GM12878 (cell line): Measurements from ENCODE around the gene FNDC4.

Experiments
- BMI1 ChIP-seq: fragments of 450-650 bp; IDR thresholded peaks from 2 replicates; pipeline ENCODE4 v1.6.1; 2016; ENCODE audit warnings: mild to moderate bottlenecking, moderate library complexity, borderline replicate concordance
- CEBPB ChIP-seq, 2 experiments: fragments of 150-350 bp in 1 of 2; IDR thresholded peaks; 2 replicates each; pipeline ENCODE4 v1.6.1; 2012 to 2014; ENCODE audit warnings: low read depth in 2 of 2, low read length in 2 of 2, borderline replicate concordance in 1 of 2, inconsistent platforms in 1 of 2
- CREB1 ChIP-seq: IDR thresholded peaks from 2 replicates; pipeline ENCODE4 v1.6.1; 2012; ENCODE audit warnings: low read depth, mild to moderate bottlenecking, inconsistent platforms
- CTCF ChIP-seq, 3 experiments: IDR thresholded peaks in 2 of 3; conservative IDR thresholded peaks in 1 of 3; 2 replicates each; pipeline ENCODE4 v1.5.1; 2011; ENCODE audit warnings: low read depth in 3 of 3, low read length in 3 of 3, mild to moderate bottlenecking in 3 of 3, control low read depth in 2 of 3, moderate library complexity in 2 of 3, inconsistent platforms in 1 of 3, mixed read lengths in 1 of 3; ENCODE audit not compliant: control insufficient read depth in 2 of 3, insufficient read depth in 1 of 3; ENCODE audit errors: extremely low read depth in 1 of 3
- ESRRA ChIP-seq: IDR thresholded peaks from 2 replicates; pipeline ENCODE4 v1.6.1; 2012; ENCODE audit warnings: mild to moderate bottlenecking, low read length, improper control_type of control experiment
- ETV6 ChIP-seq, 2 experiments: fragments of 450-650 bp in 1 of 2; IDR thresholded peaks in 1 of 2; conservative IDR thresholded peaks in 1 of 2; 2 replicates each; pipeline ENCODE4 v1.6.1; 2014; ENCODE audit warnings: antibody characterized with exemption in 1 of 2, borderline replicate concordance in 1 of 2, low read depth in 1 of 2, mild to moderate bottlenecking in 1 of 2, moderate library complexity in 1 of 2
- HDAC2 ChIP-seq: fragments of 200-600 bp; sonication (generic); IDR thresholded peaks from 2 replicates; pipeline ENCODE4 v1.6.1; 2017
- NFYB ChIP-seq: IDR thresholded peaks from 2 replicates; pipeline ENCODE4 v1.6.1; 2011; ENCODE audit warnings: low read depth, mild to moderate bottlenecking, low read length, improper control_type of control experiment, moderate library complexity; ENCODE audit not compliant: insufficient read depth
- NKRF ChIP-seq: fragments of 450-650 bp; conservative IDR thresholded peaks from 2 replicates; pipeline ENCODE4 v1.6.1; 2017; ENCODE audit warnings: mild to moderate bottlenecking, moderate library complexity
- POLR2A ChIP-seq: IDR thresholded peaks from 2 replicates; pipeline ENCODE4 v1.6.1; 2011; ENCODE audit warnings: low read depth, mild to moderate bottlenecking, low read length
- POLR2AphosphoS5 ChIP-seq: IDR thresholded peaks from 2 replicates; pipeline ENCODE4 v1.6.1; 2011; ENCODE audit warnings: mild to moderate bottlenecking, low read length, inconsistent platforms
- TCF7 ChIP-seq: IDR thresholded peaks from 2 replicates; pipeline ENCODE4 v1.6.1; 2014; ENCODE audit warnings: antibody characterized with exemption, borderline replicate concordance
- TF ChIP-seq, protein P1 (sequence below): fragments of 450-650 bp; IDR thresholded peaks from 2 replicates; pipeline ENCODE4 v1.6.1; 2017; ENCODE audit warnings: mild to moderate bottlenecking

- TF ChIP-seq BMI1 (no peak), CEBPB (IDR thresholded peaks at IDR 0.05; ENCODE audit: borderline replicate concordance in 1 of 2, low read depth in 2 of 2, low read length in 2 of 2) (no peak), ESRRA (no peak), ETV6 (conservative IDR thresholded peaks at IDR 0.05 in 1 of 2, IDR thresholded peaks at IDR 0.05 in 1 of 2; ENCODE audit: borderline replicate concordance in 1 of 2, low read depth in 1 of 2) (no peak), NKRF (no peak), HDAC2 (no peak), POLR2AphosphoS5 (no peak), CREB1 (no peak), TCF7 (no peak), POLR2A (no peak), NFYB (no peak), CTCF (IDR thresholded peaks at IDR 0.05 in 2 of 3, conservative IDR thresholded peaks at IDR 0.05 in 1 of 3; ENCODE audit: control insufficient read depth in 2 of 3, extremely low read depth in 1 of 3, insufficient read depth in 1 of 3, low read depth in 3 of 3, low read length in 3 of 3) (no peak)
- TF ChIP-seq, protein P1, sequence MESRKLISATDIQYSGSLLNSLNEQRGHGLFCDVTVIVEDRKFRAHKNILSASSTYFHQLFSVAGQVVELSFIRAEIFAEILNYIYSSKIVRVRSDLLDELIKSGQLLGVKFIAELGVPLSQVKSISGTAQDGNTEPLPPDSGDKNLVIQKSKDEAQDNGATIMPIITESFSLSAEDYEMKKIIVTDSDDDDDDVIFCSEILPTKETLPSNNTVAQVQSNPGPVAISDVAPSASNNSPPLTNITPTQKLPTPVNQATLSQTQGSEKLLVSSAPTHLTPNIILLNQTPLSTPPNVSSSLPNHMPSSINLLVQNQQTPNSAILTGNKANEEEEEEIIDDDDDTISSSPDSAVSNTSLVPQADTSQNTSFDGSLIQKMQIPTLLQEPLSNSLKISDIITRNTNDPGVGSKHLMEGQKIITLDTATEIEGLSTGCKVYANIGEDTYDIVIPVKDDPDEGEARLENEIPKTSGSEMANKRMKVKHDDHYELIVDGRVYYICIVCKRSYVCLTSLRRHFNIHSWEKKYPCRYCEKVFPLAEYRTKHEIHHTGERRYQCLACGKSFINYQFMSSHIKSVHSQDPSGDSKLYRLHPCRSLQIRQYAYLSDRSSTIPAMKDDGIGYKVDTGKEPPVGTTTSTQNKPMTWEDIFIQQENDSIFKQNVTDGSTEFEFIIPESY, result no peak
These were observed 23.7 kb upstream of the FNDC4 start for GRCh38 chr2:27518782-27519113.
